ENCODE measurements around the gene ITGAL. TPM values are rescaled to one million over a fixed set of nuclear protein-coding genes. Genes with fewer than 3 reads are reported as not detected.

Gene ITGAL
- total and polyA plus RNA-seq, 2 experiments from 2014 or later, result 0.95 to 3.4 TPM

DNA sequence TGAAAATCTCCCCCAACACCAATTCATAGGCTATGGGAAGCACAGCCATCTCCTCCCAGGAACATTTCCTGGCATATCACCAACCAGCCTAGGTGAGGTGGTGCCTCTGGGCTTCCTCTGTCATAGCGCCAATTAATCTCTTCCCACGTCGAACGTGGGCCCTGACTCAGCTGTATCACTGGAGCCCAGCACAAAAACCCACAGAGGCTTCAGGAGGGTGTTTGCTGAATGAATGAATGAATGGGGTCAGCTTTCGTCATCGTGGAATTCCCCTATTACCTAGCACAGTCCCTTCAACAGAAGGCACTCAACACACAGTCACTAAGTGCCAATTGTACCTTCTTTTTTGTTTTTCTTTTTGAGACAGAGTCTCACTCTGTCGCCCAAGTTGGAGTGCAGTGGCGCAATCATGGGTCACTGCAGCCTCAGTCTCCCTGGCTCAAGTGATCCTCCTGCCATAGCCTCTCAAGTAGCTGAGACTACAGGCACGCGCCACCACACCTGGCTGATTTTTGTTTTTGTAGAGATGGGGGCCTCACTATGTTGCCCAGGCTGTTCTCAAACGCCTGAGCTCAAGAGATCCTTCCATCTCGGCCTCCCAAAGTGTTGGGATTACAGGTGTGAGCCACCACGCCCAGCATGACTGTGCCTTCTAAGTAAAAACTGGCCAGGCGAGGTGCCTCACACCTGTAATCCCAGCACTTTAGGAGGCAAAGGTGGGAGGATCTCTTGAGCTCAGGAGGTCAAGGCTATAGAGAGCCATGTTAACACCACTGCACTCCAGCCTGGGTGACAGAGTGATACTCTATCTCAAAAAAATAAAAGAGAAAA lies 94.8 kb downstream of the ITGAL start:
- peak overlapping the region; percentile 7 for H3K27ac ChIP-seq
- H3K27me3 ChIP-seq, result no peaks in the 10 kb centered on the region
- H3K9me2 ChIP-seq (replicated peaks; ENCODE audit: insufficient read depth), result no peaks in the 10 kb centered on the region
- H3K79me2 ChIP-seq, result peaks cover 11% of the 10 kb centered on the region
- H2AFZ ChIP-seq, result no peak overlapping the region
- no peak for DNase-seq (ENCODE audit: low spot score)
- WGBS (ENCODE audit: low lambda C conversion rate, missing lambda C conversion rate), result 94% methylated on average over 14 of the region's 14 CpGs
- TF ChIP-seq EZH2phosphoT487 (IDR thresholded peaks at IDR 0.05; ENCODE audit: low read depth, severe bottlenecking, unreplicated experiment) (no peak), EZH2 (IDR thresholded peaks at IDR 0.05; ENCODE audit: borderline replicate concordance) (no peak)
- TF ChIP-seq, protein P1, sequence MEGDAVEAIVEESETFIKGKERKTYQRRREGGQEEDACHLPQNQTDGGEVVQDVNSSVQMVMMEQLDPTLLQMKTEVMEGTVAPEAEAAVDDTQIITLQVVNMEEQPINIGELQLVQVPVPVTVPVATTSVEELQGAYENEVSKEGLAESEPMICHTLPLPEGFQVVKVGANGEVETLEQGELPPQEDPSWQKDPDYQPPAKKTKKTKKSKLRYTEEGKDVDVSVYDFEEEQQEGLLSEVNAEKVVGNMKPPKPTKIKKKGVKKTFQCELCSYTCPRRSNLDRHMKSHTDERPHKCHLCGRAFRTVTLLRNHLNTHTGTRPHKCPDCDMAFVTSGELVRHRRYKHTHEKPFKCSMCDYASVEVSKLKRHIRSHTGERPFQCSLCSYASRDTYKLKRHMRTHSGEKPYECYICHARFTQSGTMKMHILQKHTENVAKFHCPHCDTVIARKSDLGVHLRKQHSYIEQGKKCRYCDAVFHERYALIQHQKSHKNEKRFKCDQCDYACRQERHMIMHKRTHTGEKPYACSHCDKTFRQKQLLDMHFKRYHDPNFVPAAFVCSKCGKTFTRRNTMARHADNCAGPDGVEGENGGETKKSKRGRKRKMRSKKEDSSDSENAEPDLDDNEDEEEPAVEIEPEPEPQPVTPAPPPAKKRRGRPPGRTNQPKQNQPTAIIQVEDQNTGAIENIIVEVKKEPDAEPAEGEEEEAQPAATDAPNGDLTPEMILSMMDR (IDR thresholded peaks at IDR 0.05; ENCODE audit: poor library complexity), result no peak
- no peak overlapping the region for H3K4me2 ChIP-seq
- no peaks in the 10 kb centered on the region for H3K9me3 ChIP-seq (ENCODE audit: low read depth)
- H3K4me3 ChIP-seq, result no peak overlapping the region
- peaks cover 11% of the 10 kb centered on the region for H3K4me1 ChIP-seq (ENCODE audit: insufficient read depth)
- H3K36me3 ChIP-seq (replicated peaks; ENCODE audit: insufficient read depth, low read depth), result no peaks in the 10 kb centered on the region
- H4K20me1 ChIP-seq (ENCODE audit: insufficient read depth, poor library complexity, severe bottlenecking), result no peaks in the 10 kb centered on the region

DNA sequence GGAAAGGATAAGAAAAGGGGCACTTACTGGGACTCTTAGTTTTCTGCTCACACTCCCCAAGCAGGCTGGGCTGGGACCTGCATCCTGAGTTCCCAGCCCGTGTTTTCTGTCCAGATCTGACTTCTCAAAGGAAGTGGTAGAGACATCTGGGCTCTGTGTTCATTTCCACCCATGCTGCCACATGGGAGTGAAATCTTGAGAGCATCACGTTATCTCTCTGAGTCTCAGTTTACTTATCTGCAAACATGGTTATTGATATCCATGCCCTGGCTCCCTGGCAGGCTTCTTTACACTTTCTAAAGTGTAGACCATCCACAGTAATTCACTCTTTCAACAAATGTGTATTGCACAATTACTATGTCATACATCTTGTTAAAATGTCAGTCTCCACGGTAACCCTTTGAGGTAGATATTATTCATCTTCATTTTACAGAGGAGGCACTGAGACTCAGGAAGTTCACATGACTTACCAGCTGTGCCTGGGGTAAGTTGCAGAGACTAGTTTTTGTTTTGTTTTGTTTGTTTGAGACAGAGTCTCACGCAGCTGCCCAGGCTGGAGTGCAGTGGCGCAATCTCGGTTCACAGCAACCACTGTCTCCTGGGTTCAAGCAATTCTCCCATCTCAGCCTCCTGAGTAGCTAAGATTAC lies 95.6 kb downstream of the ITGAL start:
- 58% methylated on average over 6 of the region's 6 CpGs for WGBS (ENCODE audit: low lambda C conversion rate, missing lambda C conversion rate)
- no peaks in the 10 kb centered on the region for H3K27me3 ChIP-seq
- no peak overlapping the region for H3K4me3 ChIP-seq
- H2AFZ ChIP-seq, result no peak overlapping the region
- H3K4me1 ChIP-seq (ENCODE audit: insufficient read depth), result peaks cover 11% of the 10 kb centered on the region
- TF ChIP-seq EZH2 (IDR thresholded peaks at IDR 0.05; ENCODE audit: borderline replicate concordance) (no peak), EZH2phosphoT487 (IDR thresholded peaks at IDR 0.05; ENCODE audit: low read depth, severe bottlenecking, unreplicated experiment) (no peak)
- TF ChIP-seq, protein P1 (IDR thresholded peaks at IDR 0.05; ENCODE audit: poor library complexity), result no peak
- peak overlapping the region; percentile 52 for H3K27ac ChIP-seq
- H3K4me2 ChIP-seq, result no peak overlapping the region
- peaks cover 11% of the 10 kb centered on the region for H3K79me2 ChIP-seq
- no peaks in the 10 kb centered on the region for H4K20me1 ChIP-seq (ENCODE audit: insufficient read depth, poor library complexity, severe bottlenecking)
- peak; percentile 62 for DNase-seq (ENCODE audit: low spot score)
- H3K9me3 ChIP-seq (ENCODE audit: low read depth), result no peaks in the 10 kb centered on the region
- no peaks in the 10 kb centered on the region for H3K9me2 ChIP-seq (replicated peaks; ENCODE audit: insufficient read depth)
- no peaks in the 10 kb centered on the region for H3K36me3 ChIP-seq (replicated peaks; ENCODE audit: insufficient read depth, low read depth)

DNA sequence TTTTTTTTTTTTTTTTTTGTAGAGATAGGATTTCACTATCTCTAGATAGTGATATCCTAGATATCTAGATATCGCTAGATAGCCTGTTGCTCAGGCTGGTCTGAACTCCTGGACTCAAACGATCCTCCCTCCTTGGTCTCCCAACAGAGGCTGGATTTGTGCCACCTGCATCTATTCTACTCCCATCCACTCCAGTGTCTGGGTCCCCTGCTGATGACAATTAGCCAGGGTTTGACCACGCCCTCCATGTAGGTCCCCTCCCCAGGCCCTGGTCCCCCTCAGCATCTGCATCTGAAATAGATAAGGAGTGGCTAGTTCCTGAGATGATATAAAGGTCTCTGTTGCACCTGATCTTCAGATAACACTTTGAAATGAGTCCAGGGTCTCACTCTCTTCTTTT lies 96.7 kb downstream of the ITGAL start:
- H3K4me2 ChIP-seq, result no peak overlapping the region
- TF ChIP-seq, protein P1 (IDR thresholded peaks at IDR 0.05; ENCODE audit: poor library complexity), result no peak
- TF ChIP-seq EZH2 (IDR thresholded peaks at IDR 0.05; ENCODE audit: borderline replicate concordance), result no peak
- TF ChIP-seq EZH2phosphoT487 (IDR thresholded peaks at IDR 0.05; ENCODE audit: low read depth, severe bottlenecking, unreplicated experiment), result no peak
- H4K20me1 ChIP-seq (ENCODE audit: insufficient read depth, poor library complexity, severe bottlenecking), result no peaks in the 10 kb centered on the region
- WGBS (ENCODE audit: low lambda C conversion rate, missing lambda C conversion rate), result 100% methylated on average over 3 of the region's 3 CpGs
- peaks cover 11% of the 10 kb centered on the region for H3K4me1 ChIP-seq (ENCODE audit: insufficient read depth)
- H3K79me2 ChIP-seq, result peaks cover 11% of the 10 kb centered on the region
- H3K9me2 ChIP-seq (replicated peaks; ENCODE audit: insufficient read depth), result no peaks in the 10 kb centered on the region
- H3K9me3 ChIP-seq (ENCODE audit: low read depth), result no peaks in the 10 kb centered on the region
- H3K36me3 ChIP-seq (replicated peaks; ENCODE audit: insufficient read depth, low read depth), result no peaks in the 10 kb centered on the region
- no peak overlapping the region for H3K4me3 ChIP-seq
- no peak overlapping the region for H3K27ac ChIP-seq
- H3K27me3 ChIP-seq, result no peaks in the 10 kb centered on the region
- no peak overlapping the region for H2AFZ ChIP-seq
- DNase-seq (ENCODE audit: low spot score), result no peak

Data from hepatocyte (in vitro differentiated cells).